Activated CD8-positive, alpha-beta memory T cell treated with anti-CD3 and anti-CD28 coated beads, Interleukin-2, amount 50 U/mL, for 1 hour (primary cell): ENCODE measurements around the gene ACSL1.

ENCODE experiments used
- DNase-seq: peaks from one replicate; pipeline ENCODE4 v3.0.0-alpha.2; 2020; ENCODE audit errors: extremely low read depth

The ACSL1 gene

DNA sequence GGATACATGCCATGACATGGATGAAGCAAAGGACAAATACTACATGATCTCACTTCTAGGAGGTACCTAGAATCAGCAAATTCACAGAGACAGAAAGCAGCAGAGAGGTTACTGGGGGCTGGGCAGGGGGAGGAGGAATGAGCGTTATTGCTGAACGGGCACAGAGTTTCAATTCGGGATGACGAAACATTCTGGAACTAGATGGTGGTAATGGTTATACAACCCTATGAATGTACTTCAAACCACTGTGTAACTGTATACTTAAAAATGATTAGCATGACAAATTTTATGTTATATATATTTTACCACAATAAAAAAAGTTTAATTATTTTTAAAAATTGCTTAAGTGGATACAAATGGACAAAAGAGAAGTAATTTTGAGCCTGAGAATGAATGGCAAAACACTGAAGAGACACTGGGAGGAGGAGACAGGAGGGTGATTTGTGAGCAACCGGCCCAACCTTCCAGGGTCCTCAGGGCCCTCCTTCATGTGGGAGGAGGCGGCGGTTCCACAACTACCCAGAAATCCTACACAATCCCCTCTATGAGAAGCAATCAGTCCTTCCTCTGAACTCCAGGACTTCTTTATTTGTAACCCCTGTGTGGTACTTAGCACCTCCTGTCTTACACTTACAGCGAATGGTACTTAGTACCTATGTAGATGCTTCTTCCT lies 14.1 kb downstream of the ACSL1 start:
- DNase-seq: no peak

GRCh38 chr4:184810720-184811119 lies 15.0 kb downstream of the ACSL1 start:
- no peak for DNase-seq

- no peak for DNase-seq
Measured at GRCh38 chr4:184808713-184809050, 17.1 kb downstream of the ACSL1 start.

DNA sequence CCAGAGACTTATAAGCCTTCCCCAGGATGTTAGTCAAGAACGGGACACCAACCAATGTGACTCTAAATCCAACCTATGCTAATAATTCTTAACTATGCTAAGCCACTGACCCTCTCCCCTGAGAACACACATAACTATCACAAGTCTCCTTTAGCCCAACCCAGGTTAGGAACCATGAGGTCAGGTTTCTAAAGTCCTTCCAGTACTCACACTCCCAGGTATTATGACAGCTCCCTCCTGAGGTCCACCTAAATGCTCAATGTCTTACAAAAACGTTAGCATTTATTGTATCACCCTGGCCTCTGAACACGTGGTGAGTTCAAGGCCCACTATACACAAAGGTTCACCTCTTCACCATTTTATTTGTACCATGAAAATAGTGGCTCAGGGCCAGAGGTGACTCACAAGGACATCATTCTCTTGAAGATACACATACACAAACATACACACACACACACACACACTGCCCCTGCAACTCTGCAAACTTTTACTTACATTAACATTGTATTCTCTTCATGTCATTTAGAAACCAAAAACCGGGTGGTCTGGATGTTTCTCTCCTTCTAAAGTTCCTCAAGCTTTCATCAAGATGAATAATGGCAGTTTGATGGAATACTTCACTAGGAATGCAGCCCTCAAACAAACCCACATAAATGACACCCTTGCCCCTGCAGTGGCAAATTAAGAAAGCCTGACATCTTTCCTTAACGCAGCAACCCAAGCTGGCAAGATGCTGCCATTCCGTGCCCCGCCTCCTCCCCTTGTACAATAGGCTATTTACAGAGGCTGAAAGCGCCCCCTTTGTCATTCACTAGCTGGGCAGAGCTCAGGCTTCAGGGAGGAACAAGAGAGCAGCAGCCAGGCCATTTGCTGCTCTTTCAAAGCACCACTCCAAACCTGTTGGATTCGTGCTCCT lies 17.7 kb downstream of the ACSL1 start:
- DNase-seq: no peak

DNA sequence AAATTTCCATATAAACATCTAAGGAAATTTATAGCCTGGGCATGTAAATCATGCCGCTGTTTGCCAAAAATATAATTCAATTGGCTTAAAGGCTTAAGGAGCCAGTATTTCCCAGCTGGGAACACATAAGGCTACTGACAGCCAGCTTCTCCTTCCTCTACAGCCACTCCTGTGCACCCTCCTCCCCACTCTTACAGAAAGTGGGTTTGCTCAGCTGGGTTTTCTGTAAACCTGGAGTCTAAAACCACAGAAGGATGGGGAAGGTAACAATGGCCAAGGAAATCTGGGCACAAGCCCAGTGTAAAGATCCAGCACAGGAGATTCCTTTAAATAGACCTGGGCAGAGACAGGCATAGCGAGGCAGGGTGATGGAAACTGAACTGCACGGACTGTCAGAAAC lies 18.5 kb downstream of the ACSL1 start:
- DNase-seq: no peak

DNA sequence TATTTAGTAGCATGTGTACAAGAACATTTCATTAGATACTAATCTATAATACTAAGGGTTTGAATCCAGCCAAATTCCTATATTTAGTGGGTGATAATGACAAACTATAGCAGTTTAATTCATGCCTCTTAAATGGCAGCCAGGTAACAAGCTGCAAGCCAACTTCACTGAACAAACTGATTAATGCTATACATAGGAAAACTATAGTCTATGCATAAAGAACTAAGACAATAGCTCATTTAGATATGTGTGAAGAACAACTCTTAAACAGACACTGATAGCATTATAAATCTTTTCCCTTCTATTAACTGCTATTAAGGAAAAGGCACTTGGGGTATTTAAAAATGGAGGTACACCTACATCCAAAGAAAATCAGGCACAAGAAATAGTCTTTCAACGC lies 19.1 kb downstream of the ACSL1 start:
- no peak for DNase-seq

DNA sequence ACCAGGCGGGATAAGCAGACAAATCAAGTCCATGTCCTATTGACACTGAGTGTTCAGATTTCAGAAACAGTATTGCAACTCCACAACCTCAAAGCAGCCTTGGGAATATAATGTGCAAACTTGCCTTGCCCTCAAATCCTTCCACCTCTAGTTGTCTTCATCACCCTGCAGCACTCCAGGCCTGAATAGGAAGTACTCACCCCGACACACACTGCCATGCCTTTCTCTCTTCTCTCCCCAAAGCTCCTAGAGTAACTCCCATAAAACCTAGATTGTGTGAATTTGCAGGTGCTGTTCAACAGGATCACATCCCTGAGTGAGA lies 19.6 kb downstream of the ACSL1 start:
- DNase-seq: no peak

DNA sequence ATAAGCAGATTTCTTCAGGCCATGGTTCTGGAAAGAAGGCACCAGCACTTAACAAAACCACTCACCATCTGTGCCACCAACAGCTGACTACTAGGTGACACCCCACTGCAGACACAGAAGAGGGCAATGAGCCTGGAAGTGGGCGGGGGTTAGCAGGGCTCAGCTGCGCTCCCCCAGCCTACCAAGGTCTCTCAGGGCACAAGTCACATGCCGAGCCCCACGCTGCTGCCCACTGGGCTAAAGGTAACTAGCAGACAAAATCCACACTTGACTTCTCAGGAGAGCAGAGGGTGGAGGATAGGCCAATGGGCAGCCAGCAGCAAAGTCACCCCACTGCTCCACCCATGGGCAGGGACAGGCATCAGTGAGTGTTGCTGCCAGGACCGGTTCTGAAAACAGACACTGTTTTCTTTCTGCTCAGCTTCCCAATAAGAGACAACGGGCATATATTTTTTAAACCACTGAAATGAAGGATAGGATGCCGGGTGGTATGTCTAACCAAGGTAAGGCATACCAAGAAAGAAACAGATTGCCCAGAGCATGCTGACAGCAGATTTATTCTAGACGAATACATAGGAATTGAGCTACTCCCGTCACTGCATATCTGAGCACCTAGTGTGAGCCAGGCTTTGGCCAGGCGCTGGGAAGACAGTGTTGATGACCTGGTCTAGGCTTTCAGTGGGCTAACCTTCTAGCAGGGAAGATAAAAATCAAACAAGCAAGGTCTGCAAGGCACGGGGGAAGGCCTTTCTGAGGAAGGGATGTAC lies 20.1 kb downstream of the ACSL1 start:
- DNase-seq: no peak

DNA sequence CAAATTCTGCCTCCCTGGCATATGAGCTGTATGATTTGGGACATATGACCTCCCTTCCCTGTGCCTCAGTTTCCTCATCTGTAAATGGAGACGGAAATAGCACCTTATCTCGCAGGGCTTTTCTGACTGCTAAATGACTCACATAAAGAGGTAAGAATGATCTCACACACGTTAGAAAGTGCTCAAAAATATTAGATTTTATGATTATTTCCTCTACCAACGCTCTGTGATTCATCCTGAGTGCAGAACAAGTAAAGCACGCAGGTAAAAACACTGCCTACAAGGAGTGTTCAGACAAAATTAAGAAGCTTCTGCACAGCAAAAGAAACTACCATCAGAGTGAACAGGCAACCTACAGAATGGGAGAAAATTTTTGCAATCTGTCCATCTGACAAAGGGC lies 21.1 kb downstream of the ACSL1 start:
- no peak for DNase-seq

DNA sequence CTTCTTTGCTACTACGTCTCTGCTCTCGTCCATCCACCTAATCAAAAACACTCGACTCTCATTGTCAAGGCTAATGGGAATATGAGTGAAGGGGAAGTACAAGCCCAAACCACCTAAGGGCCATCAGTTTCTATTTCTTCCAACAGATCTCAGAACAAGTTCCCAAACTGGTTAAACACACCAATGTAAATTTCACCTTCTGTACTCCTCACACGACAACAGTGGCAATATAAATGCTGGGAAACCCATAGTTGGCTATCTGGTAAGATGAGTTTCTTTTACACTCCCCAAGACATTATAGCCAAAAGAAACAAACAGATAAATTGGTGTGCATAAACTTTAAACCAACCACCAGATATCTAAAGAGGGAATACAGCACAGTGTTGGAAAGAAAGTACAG lies 21.9 kb downstream of the ACSL1 start:
- no peak for DNase-seq

DNA sequence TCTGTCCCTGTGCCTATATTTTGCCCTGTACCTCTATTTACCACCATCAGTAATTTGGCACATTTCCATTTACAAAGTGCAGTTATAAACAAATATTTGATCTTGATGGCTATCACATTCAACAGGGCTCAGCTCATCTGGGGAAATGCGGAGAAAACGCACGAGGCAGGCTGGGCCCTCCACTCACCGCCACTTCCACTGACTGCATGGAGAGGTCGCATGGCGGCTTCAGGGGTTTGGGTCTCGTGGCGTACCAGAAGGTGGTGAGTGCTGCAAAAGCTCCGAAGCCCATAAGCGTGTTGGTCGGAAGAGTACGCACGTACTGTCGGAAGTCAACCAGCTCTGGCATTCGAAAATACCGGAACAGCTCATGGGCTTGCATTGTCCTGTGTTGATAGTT lies 22.6 kb downstream of the ACSL1 start:
- DNase-seq: no peak

- DNase-seq: no peak
Measured at GRCh38 chr4:184802697-184803015, 23.1 kb downstream of the ACSL1 start.

DNA sequence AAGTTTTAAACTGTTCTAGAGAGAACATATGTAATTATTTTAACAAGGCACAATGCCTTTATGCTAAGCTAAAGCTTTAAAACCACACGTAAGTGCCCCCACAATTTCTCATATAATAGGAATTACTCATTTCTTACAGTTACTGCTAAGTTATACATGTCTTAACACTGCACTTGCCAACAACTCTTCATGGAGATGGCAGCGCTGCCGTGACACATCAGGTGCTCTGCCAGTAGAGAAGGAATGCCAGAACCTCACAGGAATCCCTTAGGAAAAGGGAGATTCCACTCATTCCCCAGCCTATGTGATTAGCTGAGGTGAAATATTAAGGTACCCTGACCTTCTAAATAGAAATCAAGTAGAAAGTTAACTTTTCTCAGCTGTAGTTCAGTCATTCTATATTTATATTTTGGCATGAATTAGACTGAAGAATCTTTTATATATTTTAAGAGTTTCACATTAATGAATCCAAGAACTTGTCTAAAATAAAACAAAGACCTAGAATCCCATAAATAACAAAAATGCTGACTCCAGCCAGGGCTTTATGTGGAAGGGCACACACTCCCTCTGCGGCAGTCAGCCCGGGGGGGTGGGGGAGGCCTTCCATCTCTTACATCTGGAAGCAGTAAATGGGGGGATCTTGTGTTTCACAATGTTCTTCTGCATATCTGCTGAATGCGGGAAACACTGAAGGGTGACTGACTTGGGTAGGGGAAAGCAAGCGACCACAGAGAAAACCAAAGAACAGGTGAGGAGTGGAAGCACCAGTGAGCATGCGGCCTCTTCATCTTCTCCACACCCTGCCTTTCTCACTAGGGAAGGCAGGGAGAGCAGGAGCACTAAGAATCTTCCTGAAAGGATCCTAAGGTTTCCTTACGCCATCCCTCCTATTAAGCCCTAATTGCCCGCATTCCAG lies 23.7 kb downstream of the ACSL1 start:
- DNase-seq: no peak

DNA sequence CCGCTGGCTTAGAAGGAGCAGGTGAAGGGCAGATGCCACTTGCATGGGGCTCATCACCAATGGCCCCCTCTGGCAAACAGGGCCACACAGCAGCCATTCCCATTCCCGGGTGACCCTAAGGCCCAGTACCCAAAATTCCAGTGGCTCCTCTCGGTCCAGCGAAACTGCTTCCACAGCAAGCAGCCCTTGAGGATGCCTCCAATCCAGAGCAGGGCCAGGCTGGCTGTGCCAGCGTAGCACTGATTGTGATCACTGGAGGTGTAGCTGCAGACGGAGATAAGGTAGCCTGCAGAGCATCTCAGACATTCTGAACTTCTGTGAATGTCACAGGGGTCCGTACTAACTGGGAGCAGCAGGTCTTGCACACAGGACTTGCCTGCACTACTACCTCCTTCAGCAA lies 27.3 kb downstream of the ACSL1 start:
- DNase-seq: no peak

- no peak for DNase-seq
Measured at GRCh38 chr4:184796906-184797305, 28.9 kb downstream of the ACSL1 start.

DNA sequence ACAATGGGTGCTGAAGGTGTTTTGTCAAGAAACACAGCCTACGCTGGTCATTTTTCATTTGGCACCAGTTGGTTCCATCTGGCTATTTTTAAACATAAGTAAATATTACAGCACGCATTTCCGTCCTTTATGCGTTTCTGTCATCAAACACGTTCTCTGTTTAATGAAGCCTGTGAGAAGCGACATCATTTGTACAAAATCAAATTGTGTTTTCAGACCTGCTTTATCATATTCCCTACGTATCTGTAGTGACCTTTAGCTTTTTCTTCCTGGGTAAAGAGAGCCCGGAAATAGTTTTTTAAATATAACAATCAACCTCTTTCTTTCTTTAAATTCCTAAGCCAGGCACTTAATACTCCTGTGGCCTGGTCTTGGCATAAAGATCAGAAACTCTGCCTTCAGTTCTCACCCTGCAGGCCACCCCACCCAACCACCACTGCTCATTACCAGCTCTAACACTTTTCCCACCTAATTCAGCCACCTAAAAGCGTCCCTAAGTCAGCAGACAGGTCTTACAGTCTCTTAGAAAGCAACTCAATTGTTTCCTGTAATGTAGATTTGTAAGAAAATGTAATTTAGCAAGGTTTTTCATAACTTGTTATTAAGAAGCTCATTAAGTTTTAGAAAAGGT lies 30.4 kb downstream of the ACSL1 start:
- DNase-seq: no peak

DNA sequence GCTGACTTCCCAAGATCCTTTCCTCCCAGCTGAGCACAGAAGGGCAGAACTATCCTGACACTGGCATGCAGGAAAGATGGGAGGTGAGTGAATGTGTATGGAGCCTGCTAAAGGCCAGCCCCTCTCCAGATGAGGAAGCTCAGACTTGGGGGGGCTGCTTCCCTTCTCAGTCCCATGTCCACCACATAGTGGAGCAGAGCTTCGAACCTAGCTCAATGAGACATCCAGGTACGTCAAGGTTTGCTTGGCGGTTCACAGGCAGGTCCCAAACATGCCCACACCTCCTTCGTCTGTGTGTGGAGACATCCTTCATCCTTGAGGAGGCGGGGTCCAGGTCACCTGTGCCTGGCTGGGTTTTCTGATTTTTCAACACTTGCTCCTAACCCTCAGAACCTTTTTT lies 31.3 kb downstream of the ACSL1 start:
- no peak for DNase-seq

- no peak for DNase-seq
Measured at GRCh38 chr4:184793735-184794355, 31.9 kb downstream of the ACSL1 start.

GRCh38 chr4:184792950-184793555 lies 32.7 kb downstream of the ACSL1 start:
- peak; percentile 4 for DNase-seq

DNA sequence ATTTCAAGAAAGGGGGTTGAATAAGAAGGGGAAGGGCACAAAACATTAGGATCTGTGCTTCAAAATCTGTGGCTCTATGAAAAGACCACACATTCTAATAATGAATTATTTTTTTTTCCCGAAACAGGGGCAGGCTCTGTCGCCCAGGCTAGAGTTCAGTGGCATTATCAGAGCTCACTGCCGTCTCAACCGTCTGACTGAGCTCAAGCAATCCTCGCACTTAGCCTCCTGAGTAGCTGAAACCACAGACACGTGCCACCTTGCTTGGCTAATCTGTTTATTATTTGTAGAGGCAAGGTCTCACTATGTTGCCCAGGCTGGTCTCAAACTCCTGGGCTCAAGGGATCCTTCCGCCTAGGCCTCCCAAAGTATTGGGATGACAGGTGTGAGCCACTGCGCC lies 33.4 kb downstream of the ACSL1 start:
- DNase-seq: no peak

DNA sequence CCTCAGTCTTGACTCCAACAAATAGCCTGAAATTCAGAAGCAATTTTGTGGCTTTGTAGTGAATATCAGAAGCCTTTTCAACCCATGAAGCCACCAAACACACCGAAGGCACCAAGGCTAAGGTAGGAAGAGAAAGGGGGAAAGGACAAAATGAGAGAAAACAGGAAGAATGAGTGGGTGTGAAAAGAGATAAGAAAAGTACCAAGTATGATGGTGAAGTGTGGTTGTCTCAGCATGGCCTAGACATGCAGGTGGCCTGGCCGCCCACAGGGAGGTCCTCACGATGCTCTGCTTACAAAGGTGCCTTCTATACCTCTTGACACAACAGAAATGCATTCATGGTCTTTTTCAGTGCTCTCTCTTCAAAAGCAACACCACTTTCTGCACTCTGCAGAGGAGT lies 34.9 kb downstream of the ACSL1 start:
- no peak for DNase-seq
